Heart left ventricle (tissue), 16 donors: Measurements from ENCODE around the gene CDX1. TPM values are rescaled to one million over a fixed set of nuclear protein-coding genes. Genes with fewer than 3 reads are reported as not detected.

Source experiments
- ATAC-seq, 4 donors: fragments of 200-7000 bp; cut with Tn5 transposase; one replicate each; pipeline ENCODE4 v1.9.1; 2020 to 2022; ENCODE audit warnings: moderate library complexity in 4 of 4, mild to moderate bottlenecking in 3 of 4, moderate number of reproducible peaks in 1 of 4
- DNase-seq, 5 donors: peaks; one replicate each; pipeline ENCODE4 v3.0.0-alpha.2; 2020
- H3K27ac ChIP-seq, 12 donors: fragments of 200-600 bp; sonication (generic) in 4 of 12; one replicate each; pipeline versions ENCODE4 v1.5.0 to v1.8.0; 2016 to 2022; ENCODE audit warnings: mild to moderate bottlenecking in 2 of 12
- H3K27me3 ChIP-seq, 9 donors: fragments of 200-600 bp; sonication (generic) in 2 of 9; one replicate each; pipeline versions ENCODE4 v1.5.1 to v1.8.0; 2016 to 2022; ENCODE audit warnings: mild to moderate bottlenecking in 3 of 9
- H3K36me3 ChIP-seq, 9 donors: fragments of 200-600 bp; sonication (generic) in 2 of 9; one replicate each; pipeline versions ENCODE4 v1.5.0 to v1.8.0; 2018 to 2022; ENCODE audit warnings: mild to moderate bottlenecking in 2 of 9
- H3K4me1 ChIP-seq, 12 donors: fragments of 200-600 bp; sonication (generic) in 4 of 12; one replicate each; pipeline versions ENCODE4 v1.5.0 to v1.8.0; 2016 to 2022; ENCODE audit warnings: mild to moderate bottlenecking in 3 of 12
- H3K4me3 ChIP-seq, 12 donors: fragments of 200-600 bp; sonication (generic) in 4 of 12; one replicate each; pipeline versions ENCODE4 v1.5.0 to v1.8.0; 2017 to 2022; ENCODE audit warnings: mild to moderate bottlenecking in 9 of 12, moderate library complexity in 4 of 12
- H3K9me3 ChIP-seq, 12 donors: fragments of 200-600 bp; sonication (generic) in 4 of 12; one replicate each; pipeline versions ENCODE4 v1.5.0 to v1.8.0; 2016 to 2022; ENCODE audit warnings: mild to moderate bottlenecking in 1 of 12
- CTCF ChIP-seq, 12 donors: fragments of 200-600 bp; sonication (generic) in 4 of 12; IDR thresholded peaks; one replicate each; pipeline versions ENCODE4 v1.5.0 to v1.8.0; 2018 to 2022; ENCODE audit warnings: antibody characterized with exemption in 12 of 12, mild to moderate bottlenecking in 5 of 12
- POLR2A ChIP-seq, 2 donors: fragments of 450-650 bp; IDR thresholded peaks; one replicate each; pipeline ENCODE4 v1.6.1; 2017; ENCODE audit warnings: antibody characterized with exemption in 2 of 2, mild to moderate bottlenecking in 2 of 2, moderate library complexity in 2 of 2
- WGBS, 4 donors: extraction: QIAGEN DNeasy Blood & Tissue Kit in 2 of 4; methylation state at CpG; one replicate each; pipeline versions ENCODE4 v1.1.5 to v1.1.7; 2013 to 2018; 5-methylcytosine and 5-hydroxymethylcytosine counted together
- intact Hi-C, 10 donors: fragments of 100-400 bp; cut with DNase I; formaldehyde crosslinking; loops; one replicate each; pipeline versions ENCODE4 v1.11.1 to v1.14.2; 2022
- polyA plus RNA-seq, 2 donors: library from polyadenylated mRNA; stranded (reverse); fragments of 200-250 nt; gene quantifications; one replicate each; pipeline ENCODE4 v1.2.3, GENCODE V29; 2013
- total RNA-seq, 9 donors: library from RNA; depleted of rRNA in 2 of 9; stranded (reverse); fragments of >200 nt in 2 of 9; fragmentation: NEBNext Ultra II Directional in 3 of 9; extraction: Animal tissue kit (Norgen Biotek cat#: 25700) in 3 of 9; gene quantifications; one replicate each; pipeline versions ENCODE4 v1.1.0 to v1.2.4, GENCODE V29; 2016 to 2023
- donor health status: ischemic (EF 13 %, LVEDD 7.1; RV severe dilation, severe dysfunction).
- donor health status: healthy with polysubstance abuse.
- donor health status: DM: no; HTN: yes; CAD: no.
- donor health status: DM: no; HTN: no; CAD: no.
- donor health status: ischemic (EF 25% LVEDD 6.9; RV normal size, moderate dysfunction).
- donor health status: ischemic (EF 25% LVEDD 5.7; RV mildly dilated, moderate dysfunction).
- donor health status: healthy.
- donor health status: DM: yes; HTN: yes; CAD: no.
- donor health status: ischemic (EF 35%, LVEDD 5.7; RV mildly dilated, moderate dysfunction).
- donor health status: nonischemic (EF 11% LVEDD 7.7; RV severe dilation, severe dysfunction).
- donor health status: DM: yes; HTN: yes; CAD: no.
- donor health status: PGD.
- donor health status: ischemic (EF 29% LVEDD 5.4; RV normal size, mild dysfunction).
- donor health status: nonischemic (EF 23%, LVEDD 6.1; RV moderate dilation, normal function).

Gene CDX1
- total and polyA plus RNA-seq, 11 donors: 0.17 to 0.29 (median 0.29) TPM; not detected in 8

GRCh38 chr5:150124596-150124995, 42.0 kb upstream of the CDX1 start:
- TF ChIP-seq CTCF (IDR thresholded peaks at IDR 0.05) (no peak), POLR2A (IDR thresholded peaks at IDR 0.05) (no peak)
- Histone ChIP-seq H3K27ac (peak overlapping the region in 1 of 12 donors; percentile 19), H3K27me3 (no peaks in the 10 kb centered on the region), H3K9me3 (no peaks in the 10 kb centered on the region), H3K4me1 (peaks cover 0 to 28% (median 2%) of the 10 kb centered on the region in 12 donors), H3K4me3 (no peak overlapping the region), H3K36me3 (peaks cover 0 to 98% (median 50%) of the 10 kb centered on the region in 9 donors)
- DNase-seq: peak in 1 of 5 donors; percentile 40
- no peak for ATAC-seq
- intact Hi-C loops: loop anchor here in 1 of 10 donors (10.0 kb wide), 1 partner anchor 230 kb away; the partner anchor contains the start of gene TCOF1
- 81 to 95% (median 89%) methylated on average over 8 of the region's 8 CpGs for WGBS, 4 donors

DNA sequence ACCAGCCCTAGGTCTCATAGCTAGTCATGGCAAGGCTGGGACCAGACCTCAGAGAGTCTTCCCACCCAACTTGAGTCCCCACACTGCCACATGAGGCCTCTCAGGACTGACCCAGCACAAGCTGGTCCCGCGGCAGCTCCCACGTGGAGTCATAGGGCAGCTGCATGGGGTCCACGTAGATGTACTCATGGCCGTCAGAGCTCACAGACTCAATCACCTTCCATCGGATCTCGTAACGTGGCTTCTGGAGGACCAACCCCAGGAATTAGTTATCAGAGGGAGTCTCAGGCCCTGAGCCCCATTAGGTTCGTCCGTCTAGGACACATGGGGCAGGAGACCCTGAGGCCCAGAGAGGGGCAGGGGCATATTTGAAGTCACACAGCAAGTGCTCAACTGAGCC, 41.2 kb upstream of the CDX1 start:
- H3K27me3 ChIP-seq: no peaks in the 10 kb centered on the region
- WGBS, 4 donors: 86 to 93% (median 92%) methylated on average over 6 to 10 of the region's 10 CpGs
- peaks cover 0 to 35% (median 9%) of the 10 kb centered on the region in 12 donors for H3K4me1 ChIP-seq
- TF ChIP-seq CTCF (IDR thresholded peaks at IDR 0.05) (no peak), POLR2A (IDR thresholded peaks at IDR 0.05) (no peak)
- H3K4me3 ChIP-seq: no peak overlapping the region
- DNase-seq (peak in 1 of 5 donors; percentile 29), ATAC-seq (no peak)
- H3K36me3 ChIP-seq: peaks cover 0 to 96% (median 45%) of the 10 kb centered on the region in 9 donors
- peak overlapping the region in 3 of 12 donors; percentile 19 to 22 (median 22) for H3K27ac ChIP-seq
- no peaks in the 10 kb centered on the region for H3K9me3 ChIP-seq
- intact Hi-C loops: loop anchor here in 1 of 10 donors (10.0 kb wide), 1 partner anchor 229 kb away; the partner anchor contains the start of gene TCOF1

- intact Hi-C loops: loop anchor here in 1 of 10 donors (10.0 kb wide), 1 partner anchor 228 kb away; the partner anchor contains the start of gene TCOF1
- DNase-seq: peak in 1 of 5 donors; percentile 28
- TF ChIP-seq POLR2A (IDR thresholded peaks at IDR 0.05) (no peak), CTCF (IDR thresholded peaks at IDR 0.05) (no peak)
These were observed 40.2 kb upstream of the CDX1 start for GRCh38 chr5:150126199-150126920.

DNA sequence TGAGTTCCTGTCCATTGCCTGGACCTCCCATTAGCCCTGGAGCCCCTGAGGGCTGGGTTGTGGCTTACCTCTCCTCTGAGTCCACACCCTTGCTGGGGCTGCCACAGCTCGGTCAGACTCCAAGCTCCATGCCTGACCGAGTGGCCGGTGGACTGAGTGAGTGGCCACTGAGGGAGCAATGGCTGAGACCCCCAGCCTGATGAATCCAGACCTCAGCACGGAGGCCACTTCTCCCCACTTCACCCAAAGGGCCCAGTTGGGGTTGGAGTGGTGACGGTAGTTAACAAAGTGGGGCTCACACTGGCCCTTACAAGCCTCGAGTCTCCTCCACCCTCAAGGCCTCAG, 39.7 kb upstream of the CDX1 start:
- peaks cover 0 to 95% (median 32%) of the 10 kb centered on the region in 9 donors for H3K36me3 ChIP-seq
- TF ChIP-seq CTCF (IDR thresholded peaks at IDR 0.05): no peak
- TF ChIP-seq POLR2A (IDR thresholded peaks at IDR 0.05): no peak
- DNase-seq (peak in 1 of 5 donors; percentile 51), ATAC-seq (no peak)
- H3K4me3 ChIP-seq: no peak overlapping the region
- no peaks in the 10 kb centered on the region for H3K27me3 ChIP-seq
- no peak overlapping the region for H3K27ac ChIP-seq
- peaks cover 0 to 41% (median 10%) of the 10 kb centered on the region in 12 donors for H3K4me1 ChIP-seq
- 79 to 89% (median 87%) methylated on average over 5 to 6 of the region's 6 CpGs for WGBS, 4 donors
- intact Hi-C loops: loop anchor here in 1 of 10 donors (10.0 kb wide), 1 partner anchor 228 kb away; the partner anchor contains the start of gene TCOF1
- H3K9me3 ChIP-seq: no peaks in the 10 kb centered on the region

More at GRCh38 chr5:150126199-150126920, 40.2 kb upstream of the CDX1 start:
- no peak for ATAC-seq
- Histone ChIP-seq H3K4me3 (no peak overlapping the region), H3K36me3 (peaks cover 0 to 95% (median 36%) of the 10 kb centered on the region in 9 donors), H3K27me3 (no peaks in the 10 kb centered on the region), H3K4me1 (peaks cover 0 to 40% (median 10%) of the 10 kb centered on the region in 12 donors), H3K9me3 (no peaks in the 10 kb centered on the region), H3K27ac (no peak overlapping the region)
- WGBS, 4 donors: 81 to 86% (median 85%) methylated on average over 8 to 10 of the region's 10 CpGs
